Naive B cell (primary cell): ENCODE measurements around the gene PAX5. TPM values are rescaled to one million over a fixed set of nuclear protein-coding genes. Genes with fewer than 3 reads are reported as not detected.

ENCODE experiments used
- ATAC-seq, 2 donors: fragments of 150-1000 bp; cut with Tn5 transposase; 2 replicates each; pipeline ENCODE4 v1.10.0; 2021; ENCODE audit warnings: low read depth in 2 of 2, mild to moderate bottlenecking in 2 of 2, moderate library complexity in 2 of 2
- DNase-seq: peaks from one replicate; pipeline ENCODE4 v3.0.0; 2022
- H3K27ac Mint-ChIP-seq, 6 donors: one replicate each; pipeline ENCODE4 v1.8.0; 2020 to 2022; ENCODE audit warnings: mild to moderate bottlenecking in 6 of 6, mixed read lengths in 6 of 6, moderate library complexity in 5 of 6, inconsistent platforms in 2 of 6
- H3K27me3 Mint-ChIP-seq, 3 donors: one replicate each; pipeline ENCODE4 v1.8.0; 2021 to 2022; ENCODE audit warnings: mixed read lengths in 3 of 3, mild to moderate bottlenecking in 1 of 3
- H3K36me3 Mint-ChIP-seq, 2 donors: one replicate each; pipeline ENCODE4 v1.8.0; 2020 to 2022; ENCODE audit warnings: mixed read lengths in 2 of 2, inconsistent platforms in 1 of 2, mild to moderate bottlenecking in 1 of 2
- H3K4me1 Mint-ChIP-seq, 3 donors: one replicate each; pipeline ENCODE4 v1.8.0; 2020 to 2022; ENCODE audit warnings: mixed read lengths in 3 of 3, inconsistent platforms in 1 of 3, mild to moderate bottlenecking in 1 of 3, moderate library complexity in 1 of 3
- H3K4me3 Mint-ChIP-seq, 8 donors: one replicate each; pipeline ENCODE4 v1.8.0; 2020 to 2022; ENCODE audit warnings: mild to moderate bottlenecking in 8 of 8, mixed read lengths in 8 of 8, moderate library complexity in 8 of 8, inconsistent platforms in 2 of 8
- H3K9me3 Mint-ChIP-seq, 7 donors: one replicate each; pipeline ENCODE4 v1.8.0; 2020 to 2022; ENCODE audit warnings: mixed read lengths in 7 of 7, mild to moderate bottlenecking in 5 of 7, inconsistent platforms in 2 of 7, moderate library complexity in 1 of 7
- polyA plus RNA-seq, 6 donors: library from polyadenylated mRNA; unstranded; fragments of 300-500 nt; fragmentation: Illumina TruSeq; gene quantifications; one replicate each; pipeline ENCODE4 v1.2.3, GENCODE V29; 2021; ENCODE audit warnings: low read depth in 6 of 6

Gene PAX5
- polyA plus RNA-seq, 6 donors from 2014 or later: 17.1 to 83.5 (median 45.3) TPM

- H3K27ac Mint-ChIP-seq: peak overlapping the region; percentile 74 to 95 (median 90)
- ATAC-seq (no peak), DNase-seq (no peak)
- H3K9me3 Mint-ChIP-seq: no peaks in the 10 kb centered on the region
- peak overlapping the region in 2 of 8 donors; percentile 14 to 50 for H3K4me3 Mint-ChIP-seq
- H3K36me3 Mint-ChIP-seq: peaks cover 6 to 23% of the 10 kb centered on the region in 2 donors
- H3K4me1 Mint-ChIP-seq: peaks cover 53 to 80% (median 75%) of the 10 kb centered on the region in 3 donors
- no peaks in the 10 kb centered on the region for H3K27me3 Mint-ChIP-seq
Measured at GRCh38 chr9:36967997-36968396, 66.1 kb downstream of the PAX5 start.

- Mint-ChIP-seq H3K4me1 (peaks cover 49 to 83% (median 69%) of the 10 kb centered on the region in 3 donors), H3K27me3 (no peaks in the 10 kb centered on the region), H3K4me3 (peak overlapping the region in 2 of 8 donors; percentile 6 to 71), H3K9me3 (no peaks in the 10 kb centered on the region), H3K27ac (peak overlapping the region in 5 of 6 donors; percentile 9 to 88 (median 80)), H3K36me3 (peaks cover 10 to 24% of the 10 kb centered on the region in 2 donors)
- DNase-seq: no peak
- ATAC-seq: peak; percentile 44 to 55
Measured at GRCh38 chr9:36966371-36967097, 67.5 kb downstream of the PAX5 start.

GRCh38 chr9:36964791-36965190 is 69.3 kb downstream of the PAX5 start:
- no peak overlapping the region for H3K4me3 Mint-ChIP-seq
- H3K4me1 Mint-ChIP-seq: peaks cover 51 to 83% (median 68%) of the 10 kb centered on the region in 3 donors
- peaks cover 10 to 40% of the 10 kb centered on the region in 2 donors for H3K36me3 Mint-ChIP-seq
- no peaks in the 10 kb centered on the region for H3K27me3 Mint-ChIP-seq
- H3K9me3 Mint-ChIP-seq: no peaks in the 10 kb centered on the region
- H3K27ac Mint-ChIP-seq: peak overlapping the region in 5 of 6 donors; percentile 44 to 93 (median 88)
- DNase-seq (no peak), ATAC-seq (no peak)

- no peaks in the 10 kb centered on the region for H3K27me3 Mint-ChIP-seq
- H3K4me3 Mint-ChIP-seq: peak overlapping the region in 1 of 8 donors; percentile 37
- peaks cover 10 to 54% of the 10 kb centered on the region in 2 donors for H3K36me3 Mint-ChIP-seq
- ATAC-seq (no peak), DNase-seq (no peak)
- H3K9me3 Mint-ChIP-seq: no peaks in the 10 kb centered on the region
- peak overlapping the region in 5 of 6 donors; percentile 69 to 86 (median 78) for H3K27ac Mint-ChIP-seq
- H3K4me1 Mint-ChIP-seq: peaks cover 56 to 84% (median 68%) of the 10 kb centered on the region in 3 donors
Measured at GRCh38 chr9:36963346-36963745, 70.7 kb downstream of the PAX5 start.

- peaks cover 57 to 83% (median 68%) of the 10 kb centered on the region in 3 donors for H3K4me1 Mint-ChIP-seq
- H3K36me3 Mint-ChIP-seq: peaks cover 11 to 60% of the 10 kb centered on the region in 2 donors
- H3K27ac Mint-ChIP-seq: peak overlapping the region in 5 of 6 donors; percentile 67 to 86 (median 77)
- no peak for DNase-seq
- H3K9me3 Mint-ChIP-seq: no peaks in the 10 kb centered on the region
- no peak overlapping the region for H3K4me3 Mint-ChIP-seq
- ATAC-seq: no peak
- no peaks in the 10 kb centered on the region for H3K27me3 Mint-ChIP-seq
Measured at GRCh38 chr9:36962691-36963090, 71.4 kb downstream of the PAX5 start.

- DNase-seq (no peak), ATAC-seq (no peak)
- no peak overlapping the region for H3K4me3 Mint-ChIP-seq
- peaks cover 18 to 68% of the 10 kb centered on the region in 2 donors for H3K36me3 Mint-ChIP-seq
- H3K4me1 Mint-ChIP-seq: peaks cover 63 to 85% (median 77%) of the 10 kb centered on the region in 3 donors
- H3K27ac Mint-ChIP-seq: peak overlapping the region; percentile 67 to 97 (median 88)
- H3K9me3 Mint-ChIP-seq: no peaks in the 10 kb centered on the region
- H3K27me3 Mint-ChIP-seq: no peaks in the 10 kb centered on the region
Measured at GRCh38 chr9:36961561-36962325, 72.3 kb downstream of the PAX5 start.

- Mint-ChIP-seq H3K27ac (peak overlapping the region; percentile 72 to 97 (median 88)), H3K36me3 (peaks cover 22 to 68% of the 10 kb centered on the region in 2 donors), H3K27me3 (no peaks in the 10 kb centered on the region), H3K4me3 (peak overlapping the region in 1 of 8 donors; percentile 56), H3K9me3 (no peaks in the 10 kb centered on the region), H3K4me1 (peaks cover 67 to 84% (median 83%) of the 10 kb centered on the region in 3 donors)
- no peak for DNase-seq
- no peak for ATAC-seq
Measured at GRCh38 chr9:36961051-36961450, 73.0 kb downstream of the PAX5 start.

- Mint-ChIP-seq H3K27ac (peak overlapping the region; percentile 58 to 97 (median 84)), H3K4me1 (peaks cover 66 to 82% (median 82%) of the 10 kb centered on the region in 3 donors), H3K27me3 (no peaks in the 10 kb centered on the region), H3K4me3 (peak overlapping the region in 3 of 8 donors; percentile 22 to 50 (median 35)), H3K9me3 (no peaks in the 10 kb centered on the region), H3K36me3 (peaks cover 22 to 66% of the 10 kb centered on the region in 2 donors)
- no peak for DNase-seq
- no peak for ATAC-seq
Measured at GRCh38 chr9:36960575-36960955, 73.5 kb downstream of the PAX5 start.

GRCh38 chr9:36959681-36960574 is 74.1 kb downstream of the PAX5 start:
- ATAC-seq: no peak
- Mint-ChIP-seq H3K27ac (peak overlapping the region in 5 of 6 donors; percentile 82 to 97 (median 86)), H3K4me1 (peaks cover 61 to 80% (median 78%) of the 10 kb centered on the region in 3 donors), H3K4me3 (peak overlapping the region in 2 of 8 donors; percentile 27), H3K36me3 (peaks cover 25 to 62% of the 10 kb centered on the region in 2 donors), H3K9me3 (peaks cover 0 to under 1% (median 0%) of the 10 kb centered on the region in 7 donors), H3K27me3 (no peaks in the 10 kb centered on the region)
- DNase-seq: no peak

- H3K27ac Mint-ChIP-seq: peak overlapping the region in 3 of 6 donors; percentile 82 to 86 (median 86)
- ATAC-seq (no peak), DNase-seq (no peak)
- H3K4me1 Mint-ChIP-seq: peaks cover 68 to 88% (median 82%) of the 10 kb centered on the region in 3 donors
- peaks cover 38 to 72% of the 10 kb centered on the region in 2 donors for H3K36me3 Mint-ChIP-seq
- H3K27me3 Mint-ChIP-seq: no peaks in the 10 kb centered on the region
- peaks cover 0 to 8% (median 0%) of the 10 kb centered on the region in 7 donors for H3K9me3 Mint-ChIP-seq
- H3K4me3 Mint-ChIP-seq: no peak overlapping the region
Measured at GRCh38 chr9:36956908-36957307, 77.2 kb downstream of the PAX5 start.

- Mint-ChIP-seq H3K4me3 (peak overlapping the region in 6 of 8 donors; percentile 43 to 79 (median 56)), H3K36me3 (peaks cover 28 to 31% of the 10 kb centered on the region in 2 donors), H3K27ac (peak overlapping the region; percentile 96 to 99 (median 98)), H3K27me3 (no peaks in the 10 kb centered on the region), H3K4me1 (peaks cover 57 to 88% (median 76%) of the 10 kb centered on the region in 3 donors), H3K9me3 (peaks cover 0 to 8% (median 0%) of the 10 kb centered on the region in 7 donors)
- ATAC-seq (no peak), DNase-seq (no peak)
Measured at GRCh38 chr9:36950389-36950788, 83.7 kb downstream of the PAX5 start.

- DNase-seq (peak; percentile 58), ATAC-seq (peak; percentile 94 to 97)
- peaks cover 55 to 88% (median 78%) of the 10 kb centered on the region in 3 donors for H3K4me1 Mint-ChIP-seq
- peaks cover 0 to 4% (median 0%) of the 10 kb centered on the region in 7 donors for H3K9me3 Mint-ChIP-seq
- no peaks in the 10 kb centered on the region for H3K27me3 Mint-ChIP-seq
- H3K27ac Mint-ChIP-seq: peak overlapping the region; percentile 96 to 99 (median 98)
- H3K36me3 Mint-ChIP-seq: peaks cover 21 to 23% of the 10 kb centered on the region in 2 donors
- peak overlapping the region; percentile 28 to 79 (median 71) for H3K4me3 Mint-ChIP-seq
Measured at GRCh38 chr9:36949466-36949865, 84.6 kb downstream of the PAX5 start.
